Mesenchymal stem cell (in vitro differentiated cells and primary cell): ENCODE data around the gene UNC93A.
"Not testable (repeated sequence)": the region's sequence is repeated elsewhere in the genome, so short reads cannot be mapped to it uniquely, and the experiment has no call there.

ENCODE experiments used
- DNase-seq: peaks from one replicate; pipeline ENCODE4 v3.0.0-alpha.2; 2013
- H2AFZ ChIP-seq: one replicate; pipeline ENCODE4 v1.6.1; 2013; ENCODE audit warnings: low read depth, mild to moderate bottlenecking, control low read depth, inconsistent platforms, low read length, moderate library complexity
- H2AK5ac ChIP-seq: 2 replicates; pipeline ENCODE4 v1.6.1; 2013; ENCODE audit warnings: low read length, moderate library complexity, mild to moderate bottlenecking, inconsistent platforms; ENCODE audit not compliant: severe bottlenecking
- H2BK120ac ChIP-seq: one replicate; pipeline ENCODE4 v1.6.1; 2013; ENCODE audit warnings: low read depth, mild to moderate bottlenecking, inconsistent platforms, low read length, moderate library complexity
- H2BK12ac ChIP-seq, 2 experiments: one replicate each; pipeline ENCODE4 v1.6.1; 2013; ENCODE audit warnings: inconsistent platforms in 2 of 2, low read length in 2 of 2, mild to moderate bottlenecking in 2 of 2, moderate library complexity in 2 of 2, control low read depth in 1 of 2
- H2BK15ac ChIP-seq: one replicate; pipeline ENCODE4 v1.6.1; 2013; ENCODE audit warnings: mild to moderate bottlenecking, low read depth, inconsistent platforms; ENCODE audit not compliant: poor library complexity, severe bottlenecking
- H2BK5ac ChIP-seq: 2 replicates; pipeline ENCODE4 v1.6.1; 2013; ENCODE audit warnings: low read depth, mild to moderate bottlenecking, low read length, control low read depth, inconsistent platforms; ENCODE audit not compliant: poor library complexity, severe bottlenecking
- H3K14ac ChIP-seq, 2 experiments: one replicate each; pipeline ENCODE4 v1.6.1; 2013; ENCODE audit warnings: inconsistent platforms in 2 of 2, low read length in 2 of 2, control low read depth in 1 of 2, mild to moderate bottlenecking in 1 of 2, moderate library complexity in 1 of 2
- H3K18ac ChIP-seq, 2 experiments: one replicate each; pipeline ENCODE4 v1.6.1; 2013; ENCODE audit warnings: inconsistent platforms in 2 of 2, low read length in 2 of 2, control low read depth in 1 of 2, low read depth in 1 of 2, mild to moderate bottlenecking in 1 of 2
- H3K23ac ChIP-seq, 2 experiments: one replicate each; pipeline ENCODE4 v1.6.1; 2013; ENCODE audit warnings: inconsistent platforms in 2 of 2, low read length in 2 of 2, mild to moderate bottlenecking in 2 of 2, moderate library complexity in 2 of 2, control low read depth in 1 of 2
- H3K27ac ChIP-seq: 2 replicates; pipeline ENCODE4 v1.5.1; 2013; ENCODE audit warnings: mild to moderate bottlenecking, moderate library complexity, low read length, control low read depth, inconsistent platforms; ENCODE audit not compliant: poor library complexity, severe bottlenecking
- H3K27me3 ChIP-seq, 2 experiments: 2 replicates each; pipeline versions ENCODE4 v1.6.1 to v1.7.0; 2013; ENCODE audit warnings: low read length in 2 of 2, mild to moderate bottlenecking in 2 of 2, moderate library complexity in 2 of 2, control low read depth in 1 of 2, inconsistent platforms in 1 of 2; ENCODE audit not compliant: control insufficient read depth in 1 of 2, insufficient read depth in 1 of 2
- H3K36me3 ChIP-seq, 2 experiments: 2 replicates each; pipeline versions ENCODE4 v1.6.1 to v1.7.0; 2013; ENCODE audit warnings: low read length in 2 of 2, control low read depth in 1 of 2, inconsistent platforms in 1 of 2, low read depth in 1 of 2, mild to moderate bottlenecking in 1 of 2; ENCODE audit not compliant: insufficient read depth in 2 of 2, control insufficient read depth in 1 of 2
- H3K4ac ChIP-seq, 2 experiments: one replicate each; pipeline ENCODE4 v1.6.1; 2013; ENCODE audit warnings: inconsistent platforms in 2 of 2, low read length in 2 of 2, mild to moderate bottlenecking in 2 of 2, moderate library complexity in 2 of 2, control low read depth in 1 of 2, low read depth in 1 of 2
- H3K4me1 ChIP-seq: 2 replicates; pipeline ENCODE4 v1.6.1; 2013; ENCODE audit warnings: low read depth, low read length, control low read depth; ENCODE audit not compliant: control insufficient read depth, insufficient read depth
- H3K4me2 ChIP-seq: 2 replicates; pipeline ENCODE4 v1.6.1; 2013; ENCODE audit warnings: low read length, mild to moderate bottlenecking, inconsistent platforms; ENCODE audit not compliant: poor library complexity, severe bottlenecking
- H3K4me3 ChIP-seq, 2 experiments: 2 replicates each; pipeline versions ENCODE4 v1.5.1 to v1.7.0; 2013; ENCODE audit warnings: low read length in 2 of 2, mild to moderate bottlenecking in 2 of 2, control low read depth in 1 of 2, low read depth in 1 of 2; ENCODE audit not compliant: insufficient read depth in 1 of 2
- H3K79me1 ChIP-seq: replicated peaks from 2 replicates; pipeline ENCODE4 v1.6.1; 2013; ENCODE audit warnings: mild to moderate bottlenecking, control low read depth, low read length, inconsistent platforms; ENCODE audit not compliant: poor library complexity, severe bottlenecking
- H3K9ac ChIP-seq: 2 replicates; pipeline ENCODE4 v1.7.0; 2013; ENCODE audit warnings: mild to moderate bottlenecking, low read length, moderate library complexity
- H3K9me3 ChIP-seq: 2 replicates; pipeline ENCODE4 v1.7.0; 2013; ENCODE audit warnings: mild to moderate bottlenecking, low read length; ENCODE audit not compliant: control insufficient read depth
- H4K8ac ChIP-seq: one replicate; pipeline ENCODE4 v1.6.1; 2013; ENCODE audit warnings: inconsistent platforms, mild to moderate bottlenecking, low read length, moderate library complexity
- H4K91ac ChIP-seq: one replicate; pipeline ENCODE4 v1.6.1; 2013; ENCODE audit warnings: mild to moderate bottlenecking, low read length, inconsistent platforms
- WGBS: methylation state at CpG from one replicate; pipeline ENCODE4 v1.1.7; 2013; ENCODE audit warnings: mixed read lengths; 5-methylcytosine and 5-hydroxymethylcytosine counted together

The UNC93A gene

GRCh38 chr6:167289291-167289690, 1.8 kb upstream of the UNC93A start:
- H3K14ac ChIP-seq, H4K8ac ChIP-seq, H3K4me2 ChIP-seq, H3K9me3 ChIP-seq, H4K91ac ChIP-seq, H3K23ac ChIP-seq, H3K4me3 ChIP-seq, H3K9ac ChIP-seq, H2AK5ac ChIP-seq, H2BK120ac ChIP-seq, H3K4ac ChIP-seq, H2BK15ac ChIP-seq, H3K18ac ChIP-seq, DNase-seq, H3K79me1 ChIP-seq, H3K36me3 ChIP-seq, H2AFZ ChIP-seq, H2BK5ac ChIP-seq, H3K4me1 ChIP-seq, H3K27ac ChIP-seq, H2BK12ac ChIP-seq: not testable (repeated sequence)
- peaks cover 6 to 21% of the 10 kb centered on the region in 2 experiments for H3K27me3 ChIP-seq
- no CpG with 5 or more reads among the region's 2 CpGs for WGBS

- Histone ChIP-seq H3K9me3 (no peaks in the 10 kb centered on the region), H2BK5ac (no peak overlapping the region), H3K9ac (no peak overlapping the region), H3K4me2 (no peak overlapping the region), H3K14ac (no peak overlapping the region), H3K27me3 (peaks cover 6 to 21% of the 10 kb centered on the region in 2 experiments), H4K91ac (no peak overlapping the region), H3K23ac (no peak overlapping the region), H3K18ac (no peak overlapping the region), H3K4me1 (no peaks in the 10 kb centered on the region), H2AK5ac (no peak overlapping the region), H3K27ac (no peak overlapping the region), H3K36me3 (no peaks in the 10 kb centered on the region), H2AFZ (no peak overlapping the region), H3K4me3 (no peak overlapping the region), H2BK15ac (no peak overlapping the region), H2BK120ac (no peak overlapping the region), H3K4ac (no peak overlapping the region), H4K8ac (no peak overlapping the region), H3K79me1 (no peaks in the 10 kb centered on the region), H2BK12ac (no peak overlapping the region)
- DNase-seq: no peak
- WGBS: 93% methylated on average over 7 of the region's 7 CpGs
Observed at GRCh38 chr6:167291623-167292300, 647 bp downstream of the UNC93A start.

- Histone ChIP-seq H3K14ac (no peak overlapping the region), H3K18ac (no peak overlapping the region), H3K4me1 (no peaks in the 10 kb centered on the region), H2AFZ (no peak overlapping the region), H3K4ac (no peak overlapping the region), H2BK15ac (no peak overlapping the region), H3K4me3 (no peak overlapping the region), H2AK5ac (no peak overlapping the region), H2BK12ac (no peak overlapping the region), H3K79me1 (no peaks in the 10 kb centered on the region), H3K23ac (no peak overlapping the region), H3K9me3 (no peaks in the 10 kb centered on the region), H3K27ac (no peak overlapping the region), H2BK5ac (no peak overlapping the region), H3K27me3 (peaks cover 6 to 27% of the 10 kb centered on the region in 2 experiments), H4K8ac (no peak overlapping the region), H4K91ac (no peak overlapping the region), H3K4me2 (no peak overlapping the region), H3K36me3 (no peaks in the 10 kb centered on the region), H2BK120ac (no peak overlapping the region), H3K9ac (no peak overlapping the region)
- DNase-seq: no peak
- WGBS: 82% methylated on average over 5 of the region's 6 CpGs
Observed at GRCh38 chr6:167292301-167293087, 1.4 kb downstream of the UNC93A start.

GRCh38 chr6:167293088-167293589, 2.0 kb downstream of the UNC93A start:
- Histone ChIP-seq H2AFZ (no peak overlapping the region), H3K9me3 (no peaks in the 10 kb centered on the region), H3K4me3 (no peak overlapping the region), H3K9ac (no peak overlapping the region), H3K4me1 (no peaks in the 10 kb centered on the region), H4K8ac (no peak overlapping the region), H3K23ac (no peak overlapping the region), H2AK5ac (no peak overlapping the region), H3K14ac (no peak overlapping the region), H2BK15ac (no peak overlapping the region), H3K4me2 (no peak overlapping the region), H2BK5ac (no peak overlapping the region), H3K36me3 (no peaks in the 10 kb centered on the region), H3K79me1 (no peaks in the 10 kb centered on the region), H3K27ac (no peak overlapping the region), H2BK12ac (no peak overlapping the region), H3K4ac (no peak overlapping the region), H2BK120ac (no peak overlapping the region), H4K91ac (no peak overlapping the region), H3K27me3 (peaks cover 6 to 29% of the 10 kb centered on the region in 2 experiments), H3K18ac (no peak overlapping the region)
- no peak for DNase-seq
- WGBS: 89% methylated on average over 9 of the region's 10 CpGs
